HepG2 (cell line): ENCODE data around the gene LIF. TPM values are rescaled to one million over a fixed set of nuclear protein-coding genes. Genes with fewer than 3 reads are reported as not detected.

Experiments
- ATAC-seq: fragments of 200-7000 bp; cut with Tn5 transposase; 3 replicates; pipeline ENCODE4 v1.9.1; 2020; ENCODE audit warnings: mild to moderate bottlenecking, moderate library complexity
- BruUV-seq: library from RNA; stranded (reverse); fragments of 400-500 nt; replicated peaks from 2 replicates; lab custom pipeline; 2021; lab: Mats Ljungman, UMichigan
- CTCF ChIA-PET: fragments of 300-600 bp; formaldehyde crosslinking; extraction: SDS; loops from one replicate; lab custom pipeline; 2021; ENCODE audit warnings: low total read pairs, inconsistent platforms, low intra/inter-chr PET ratio; lab: Yijun Ruan, JAX
- POLR2A ChIA-PET: fragments of 350-600 bp; sonication (Branson Sonifier 250); formaldehyde crosslinking; loops from one replicate; lab custom pipeline; 2020; ENCODE audit warnings: antibody characterized with exemption, inconsistent platforms; lab: Yijun Ruan, JAX
- DNase-seq: peaks from one replicate; pipeline ENCODE4 v3.0.0-alpha.2; 2015; ENCODE audit warnings: low spot score
- FAIRE-seq: peaks from 3 replicates; lab custom pipeline; 2011; peaks lifted over from hg19 to GRCh38; lab: Jason Lieb, UNC
- H2AFZ ChIP-seq: one replicate; pipeline ENCODE4 v1.6.1; 2011; ENCODE audit warnings: low read length, inconsistent platforms
- H3K27ac ChIP-seq: fragments of 300-600 bp; 3 replicates; pipeline ENCODE4 v1.8.0; 2011; ENCODE audit warnings: mixed run types, mild to moderate bottlenecking, mixed read lengths, low read length, inconsistent platforms; ENCODE audit not compliant: insufficient read depth; ENCODE audit errors: extremely low read length
- H3K27me3 ChIP-seq, 2 experiments: fragments of 200-600 bp in 1 of 2; 2 replicates in 1 of 2; 3 replicates in 1 of 2; pipeline versions ENCODE4 v1.6.0 to v1.8.0; 2011; ENCODE audit warnings: low read length in 2 of 2, mild to moderate bottlenecking in 2 of 2, moderate library complexity in 2 of 2, inconsistent platforms in 1 of 2; ENCODE audit not compliant: insufficient read depth in 2 of 2, control insufficient read depth in 1 of 2
- H3K36me3 ChIP-seq, 2 experiments: fragments of 200-600 bp in 1 of 2; replicated peaks in 1 of 2; 2 replicates in 1 of 2; 3 replicates in 1 of 2; pipeline versions ENCODE4 v1.5.1 to v1.8.0; 2011; ENCODE audit warnings: low read length in 2 of 2, inconsistent platforms in 1 of 2; ENCODE audit not compliant: insufficient read depth in 2 of 2, control insufficient read depth in 1 of 2
- H3K4me1 ChIP-seq: 2 replicates; pipeline ENCODE4 v1.5.1; 2012; ENCODE audit warnings: low read length, inconsistent platforms; ENCODE audit not compliant: insufficient read depth
- H3K4me2 ChIP-seq: 2 replicates; pipeline ENCODE4 v1.6.0; 2011; ENCODE audit warnings: low read depth, low read length, inconsistent platforms
- H3K4me3 ChIP-seq, 3 experiments: fragments of 200-600 bp in 1 of 3; sonication (generic), shearing (Covaris generic) in 1 of 3; replicated peaks in 1 of 3; 2 replicates each; pipeline ENCODE4 v1.5.1; 2011 to 2016; ENCODE audit warnings: low read length in 3 of 3, inconsistent platforms in 2 of 3, low read depth in 2 of 3, mild to moderate bottlenecking in 2 of 3, control low read depth in 1 of 3, mixed read lengths in 1 of 3; ENCODE audit not compliant: insufficient read depth in 1 of 3
- H3K79me2 ChIP-seq: one replicate; pipeline ENCODE4 v1.6.1; 2011; ENCODE audit warnings: low read length, inconsistent platforms; ENCODE audit not compliant: insufficient read depth
- H3K9ac ChIP-seq: 2 replicates; pipeline ENCODE4 v1.6.0; 2011; ENCODE audit warnings: mild to moderate bottlenecking, low read depth, low read length, inconsistent platforms; ENCODE audit not compliant: insufficient read depth
- H3K9me3 ChIP-seq: 2 replicates; pipeline ENCODE4 v1.5.1; 2012; ENCODE audit warnings: mild to moderate bottlenecking, low read length
- H4K20me1 ChIP-seq: 2 replicates; pipeline ENCODE4 v1.6.0; 2011; ENCODE audit warnings: inconsistent platforms, mild to moderate bottlenecking, low read length, moderate library complexity; ENCODE audit not compliant: insufficient read depth
- CEBPG ChIP-seq: IDR thresholded peaks from 2 replicates; pipeline ENCODE4 v1.6.1; 2016
- CREM ChIP-seq, 2 experiments: sonication (generic) in 1 of 2; formaldehyde crosslinking in 1 of 2; IDR thresholded peaks; 2 replicates each; pipeline versions ENCODE4 v1.4.0 to v1.6.1; 2016 to 2020; ENCODE audit warnings: antibody characterized with exemption in 1 of 2, mild to moderate bottlenecking in 1 of 2, missing genetic modification reagents in 1 of 2
- MIER2 ChIP-seq: IDR thresholded peaks from 2 replicates; pipeline ENCODE4 v1.6.1; 2016; ENCODE audit warnings: missing biosample characterization, missing genetic modification reagents
- NFE2 ChIP-seq: sonication (generic); formaldehyde crosslinking; IDR thresholded peaks from 2 replicates; pipeline ENCODE4 v1.4.0; 2020; ENCODE audit warnings: missing genetic modification reagents
- NFYC ChIP-seq: IDR thresholded peaks from 2 replicates; pipeline ENCODE4 v1.6.1; 2016; ENCODE audit warnings: missing genetic modification reagents, missing compliant biosample characterization
- RCOR2 ChIP-seq: IDR thresholded peaks from 2 replicates; pipeline ENCODE4 v1.6.1; 2016; ENCODE audit warnings: missing biosample characterization, missing genetic modification reagents
- SMC3 ChIP-seq: IDR thresholded peaks from 2 replicates; pipeline ENCODE4 v1.6.1; 2011; ENCODE audit warnings: low read length, improper control_type of control experiment
- SOX5 ChIP-seq: IDR thresholded peaks from 2 replicates; pipeline ENCODE4 v1.6.1; 2016; ENCODE audit warnings: borderline replicate concordance
- SSRP1 ChIP-seq: IDR thresholded peaks from 2 replicates; pipeline ENCODE4 v1.6.1; 2016; ENCODE audit warnings: control low read depth
- ZHX2 ChIP-seq, 2 experiments: sonication (generic) in 1 of 2; formaldehyde crosslinking in 1 of 2; IDR thresholded peaks; 2 replicates each; pipeline versions ENCODE4 v1.6.1 to v1.9.0; 2014 to 2022; ENCODE audit warnings: antibody characterized with exemption in 1 of 2, borderline replicate concordance in 1 of 2, inconsistent platforms in 1 of 2, low read depth in 1 of 2, missing genetic modification reagents in 1 of 2
- ZNF160 ChIP-seq: sonication (generic); formaldehyde crosslinking; IDR thresholded peaks from 2 replicates; pipeline ENCODE4 v1.8.0; 2022; ENCODE audit warnings: mild to moderate bottlenecking, inconsistent platforms, missing genetic modification reagents
- WGBS: methylation state at CpG from one replicate; pipeline ENCODE4 v1.1.6; 2017; ENCODE audit warnings: low lambda C conversion rate; 5-methylcytosine and 5-hydroxymethylcytosine counted together
- in situ Hi-C: cut with HindIII; loops from 2 replicates; pipeline ENCODE4 v1.10.0; 2017; ENCODE audit warnings: low pct_unique_long_range_greater_than_20kb; ENCODE audit not compliant: extremely low pct_ligation_motif_present
- intact Hi-C: fragments of 100-400 bp; cut with micrococcal nuclease; formaldehyde crosslinking; loops from one replicate; pipeline ENCODE4 v1.10.0; 2022; ENCODE audit not compliant: unreplicated experiment
- polyA plus RNA-seq, 8 experiments: library from polyadenylated mRNA; depleted of rRNA in 3 of 8; stranded (reverse) in 7 of 8; unstranded in 1 of 8; fragments of >200 nt; fragmentation: Illumina TruSeq in 4 of 8; extraction: Trizol in 4 of 8; gene quantifications; 2 replicates each; pipeline versions ENCODE4 v1.2.1 to v1.2.3, GENCODE V29; 2011 to 2016; ENCODE audit warnings: low read depth in 4 of 8, missing spikeins in 1 of 8, mixed read lengths in 1 of 8; ENCODE audit not compliant: insufficient read depth in 1 of 8
- total RNA-seq, 5 experiments: library from RNA; depleted of rRNA; stranded (reverse); fragments of >200 nt; fragmentation: Illumina TruSeq; extraction: Trizol; gene quantifications; 2 replicates each; pipeline ENCODE4 v1.2.3, GENCODE V29; 2016; ENCODE audit warnings: low read depth in 1 of 5

The LIF gene
- total and polyA plus RNA-seq, 2 of the 13 experiments (the other 11 are each of a cell fraction or from before 2014, with no cell fraction given): 3.6 to 8.5 TPM

- H3K4me1 ChIP-seq: peaks cover 58% of the 10 kb centered on the region
- no peaks in the 10 kb centered on the region for H3K9me3 ChIP-seq
- in situ Hi-C loops: no loop called here
- DNase-seq (no peak), FAIRE-seq (no peak), ATAC-seq (no peak)
- peak overlapping the region; percentile 51 for H3K9ac ChIP-seq
- CTCF ChIA-PET: no interaction called here
- BruUV-seq: no TSS peak
- peak overlapping the region; percentile 64 for H3K27ac ChIP-seq
- TF ChIP-seq RCOR2 (no peak), SOX5 (CRISPR knock-in tag) (0 out of 2 replicates have a peak, but pooled peaks have one; percentile 7)
- POLR2A ChIA-PET: interaction anchor here (0.9 to 2.9 kb wide), 3 partner anchors 10 to 16 kb away, joined by 3 to 32 read pairs (median 8); no protein-coding TSS in a partner anchor
- H4K20me1 ChIP-seq: no peaks in the 10 kb centered on the region
- H2AFZ ChIP-seq: no peak overlapping the region
- H3K4me3 ChIP-seq: no peak overlapping the region
- H3K79me2 ChIP-seq: no peaks in the 10 kb centered on the region
- H3K27me3 ChIP-seq: no peaks in the 10 kb centered on the region; a peak in 1 of 5 replicates
- 17% methylated on average over 1 of the region's 2 CpGs for WGBS
- no peaks in the 10 kb centered on the region for H3K36me3 ChIP-seq
- intact Hi-C loops: no loop called here
- peak overlapping the region; percentile 72 for H3K4me2 ChIP-seq
Measured at GRCh38 chr22:30196880-30197336, 49.7 kb downstream of the LIF start.

GRCh38 chr22:30196141-30196879 is 50.2 kb downstream of the LIF start:
- DNase-seq: peak; percentile 84
- in situ Hi-C loops (no loop called here), intact Hi-C loops (no loop called here)
- 1% methylated on average over 11 of the region's 11 CpGs for WGBS
- peak overlapping the region in 2 of 3 experiments; percentile 12 to 38; a peak in 4 of 6 replicates for H3K4me3 ChIP-seq
- POLR2A ChIA-PET: interaction anchor here (0.9 to 2.9 kb wide), 5 partner anchors 9 to 16 kb away, joined by 3 to 32 read pairs (median 4); no protein-coding TSS in a partner anchor
- no peaks in the 10 kb centered on the region for H3K9me3 ChIP-seq
- peak overlapping the region; percentile 37 for H2AFZ ChIP-seq
- peaks cover 64% of the 10 kb centered on the region for H3K4me1 ChIP-seq
- no peaks in the 10 kb centered on the region for H3K79me2 ChIP-seq
- FAIRE-seq: no peak
- peak; percentile 84 for ATAC-seq
- TSS peak; percentile 93 for BruUV-seq
- peak overlapping the region; percentile 64 for H3K27ac ChIP-seq
- H3K4me2 ChIP-seq: peak overlapping the region; percentile 72
- H3K36me3 ChIP-seq: no peaks in the 10 kb centered on the region
- no peaks in the 10 kb centered on the region; a peak in 1 of 5 replicates for H3K27me3 ChIP-seq
- peak overlapping the region; percentile 51 for H3K9ac ChIP-seq
- CTCF ChIA-PET: no interaction called here
- no peaks in the 10 kb centered on the region for H4K20me1 ChIP-seq
- TF ChIP-seq SSRP1 (CRISPR knock-in tag): no peak
- peak; percentile 39; the same call in 1 of the 2 replicates for TF ChIP-seq NFYC
- peak; percentile 26; the same call in 1 of the 2 replicates for TF ChIP-seq MIER2
- no peak for TF ChIP-seq SMC3
- TF ChIP-seq NFE2: peak; percentile 68; the same call in 1 of the 2 replicates
- peak; percentile 54; the same call in 1 of the 2 replicates for TF ChIP-seq CEBPG (CRISPR knock-in tag)
- no peak for TF ChIP-seq ZNF160 (CRISPR knock-in tag)
- TF ChIP-seq ZHX2 (IDR thresholded peaks at IDR 0.05; ENCODE audit: low read depth): peak; percentile 80; the same call in 1 of the 2 replicates
- TF ChIP-seq ZHX2 (CRISPR knock-in tag; IDR thresholded peaks at IDR 0.05; ENCODE audit: borderline replicate concordance): no peak
- TF ChIP-seq CREM (IDR thresholded peaks at IDR 0.05): 0 out of 2 replicates have a peak, but pooled peaks have one; percentile 60
- no peak for TF ChIP-seq CREM (CRISPR knock-in tag; IDR thresholded peaks at IDR 0.05)
